Cortex of kidney (tissue), 1 donor: Measurements from ENCODE around the gene MYO5B.

Experiments
- DNase-seq: peaks from one replicate; lab custom pipeline; 2025; lab: John Stamatoyannopoulos, UW

Gene MYO5B

GRCh38 chr18:49884959-49885358 is 310.0 kb downstream of the MYO5B start:
- DNase-seq: no peak

- no peak for DNase-seq
These were observed 310.5 kb downstream of the MYO5B start for GRCh38 chr18:49884465-49884864.

DNA sequence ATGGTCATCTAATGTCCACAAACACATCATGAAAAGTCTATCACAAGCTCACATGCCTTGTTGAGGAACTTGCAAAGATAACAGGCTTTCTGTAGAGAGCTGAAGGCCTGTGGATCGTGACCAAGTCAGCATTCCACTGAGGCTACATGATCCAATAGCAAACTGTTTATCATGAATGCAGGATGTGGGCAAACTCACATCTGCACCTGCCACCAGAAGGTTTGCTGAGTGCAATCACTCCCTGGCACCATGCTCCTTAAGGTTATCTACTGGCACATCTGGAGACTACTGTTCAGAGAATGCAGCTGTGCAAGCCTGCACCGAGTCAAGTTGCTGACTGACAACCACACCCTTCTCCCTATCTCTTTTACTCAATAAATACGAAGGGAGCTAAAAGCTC is 314.3 kb downstream of the MYO5B start:
- DNase-seq: no peak

- DNase-seq: no peak
These were observed 315.7 kb downstream of the MYO5B start for GRCh38 chr18:49879271-49879580.

DNA sequence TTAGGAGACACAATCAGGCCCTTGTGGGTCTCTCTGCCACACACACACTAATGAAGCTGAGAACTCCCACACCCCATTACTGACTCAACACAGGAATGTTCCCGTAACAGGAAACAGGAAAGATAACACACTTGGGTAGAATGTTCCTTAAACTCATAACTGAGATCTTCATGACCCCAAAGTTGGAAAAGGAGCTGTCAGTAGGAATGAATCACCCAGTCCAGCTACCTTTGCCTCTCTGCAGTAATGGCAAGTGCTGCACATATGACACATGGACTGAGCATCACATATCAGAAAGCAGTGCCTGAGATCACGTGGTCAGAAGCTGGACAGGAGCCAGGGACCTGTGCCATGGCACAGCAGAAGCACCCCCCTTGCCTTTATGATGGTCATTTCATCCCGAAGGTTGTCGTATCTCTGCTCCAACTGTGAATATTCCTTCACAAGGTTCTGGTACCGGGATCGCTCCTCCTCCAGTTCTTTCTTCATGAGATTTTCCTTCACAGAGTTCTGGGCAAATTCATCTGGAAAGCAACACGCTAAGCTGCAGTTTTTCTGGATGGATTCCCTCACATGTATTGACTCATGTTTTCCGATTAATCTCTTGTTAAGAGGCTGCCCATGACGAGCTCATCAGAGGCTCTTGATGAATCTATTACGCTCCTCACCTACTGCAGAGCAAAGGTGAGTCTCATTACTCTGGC is 316.2 kb downstream of the MYO5B start:
- DNase-seq: no peak

DNA sequence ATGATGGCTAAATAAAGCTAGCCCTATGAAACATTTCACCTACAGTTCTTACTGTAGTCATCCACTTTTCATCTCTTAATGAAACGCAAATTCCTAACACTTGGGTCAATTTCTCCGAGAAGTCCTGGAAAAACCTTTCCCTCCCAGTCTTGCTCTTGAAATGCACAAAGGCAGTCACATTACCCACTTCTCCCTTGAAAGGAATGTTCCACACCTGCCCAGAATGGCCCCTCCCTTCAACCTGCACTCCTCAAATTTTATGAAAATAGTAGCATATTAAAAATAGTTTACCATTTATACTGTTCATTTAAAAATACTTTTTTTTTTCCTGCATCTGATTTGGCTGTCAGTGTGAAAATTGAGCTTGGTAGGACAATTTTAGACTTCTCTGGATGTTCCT is 316.9 kb downstream of the MYO5B start:
- DNase-seq: no peak

DNA sequence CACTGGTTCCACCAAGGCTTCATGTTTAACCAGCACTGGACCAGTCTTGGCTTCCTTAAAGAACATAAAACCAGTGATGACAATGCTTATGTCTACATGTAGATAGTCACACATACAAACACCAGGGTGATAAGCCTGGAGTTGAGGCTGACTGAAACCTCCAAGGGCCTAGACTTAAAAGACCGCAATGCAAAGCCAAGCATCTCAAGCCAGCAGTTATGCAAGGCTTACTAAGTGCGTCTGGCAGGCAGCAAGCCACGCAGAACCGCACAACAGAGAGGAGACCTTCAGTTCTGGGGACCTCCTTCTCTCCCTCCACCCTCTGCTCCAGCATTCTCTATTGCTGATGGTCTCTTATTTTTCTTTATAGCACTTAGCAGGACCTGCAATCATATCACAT is 318.4 kb downstream of the MYO5B start:
- no peak for DNase-seq

DNA sequence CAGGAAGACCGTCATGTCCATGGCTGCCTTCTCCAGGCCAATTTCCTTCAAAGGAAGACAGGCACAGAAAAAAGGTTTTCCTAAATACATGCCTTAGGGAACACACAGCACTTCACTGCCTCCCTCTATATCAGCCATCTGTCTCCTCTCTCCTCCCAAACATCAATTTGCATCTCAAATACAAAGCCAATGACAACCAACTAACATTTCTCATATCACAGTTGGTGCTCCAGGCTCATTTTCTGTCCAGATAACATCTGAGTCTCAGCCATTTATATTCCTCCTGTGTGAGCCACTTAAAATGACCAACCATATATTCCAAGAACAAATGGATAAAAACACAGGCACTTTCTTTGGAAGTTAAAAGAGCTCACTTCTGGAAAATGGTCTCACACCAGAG is 319.2 kb downstream of the MYO5B start:
- no peak for DNase-seq

- no peak for DNase-seq
These were observed 319.8 kb downstream of the MYO5B start for GRCh38 chr18:49875155-49875554.

DNA sequence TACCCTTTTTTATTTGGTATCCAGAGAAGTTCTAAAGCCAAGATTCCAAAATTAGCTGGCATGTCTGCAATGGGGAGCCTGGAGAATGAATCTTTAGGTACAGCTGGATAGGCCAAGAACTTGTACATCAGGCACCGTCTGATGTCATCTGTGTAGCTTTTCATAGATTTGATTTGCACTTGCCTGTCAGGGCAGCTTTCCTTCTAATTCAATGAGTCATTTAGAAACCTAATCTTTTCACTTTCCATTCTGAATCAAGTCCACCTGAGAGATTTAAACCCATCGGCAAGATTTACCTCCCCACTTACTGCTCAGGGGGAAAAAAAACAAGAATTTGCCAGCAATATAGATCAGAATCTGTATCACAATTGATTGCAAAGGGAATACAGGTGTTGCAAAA is 320.7 kb downstream of the MYO5B start:
- no peak for DNase-seq

GRCh38 chr18:49869354-49869753 is 325.6 kb downstream of the MYO5B start:
- DNase-seq: no peak

DNA sequence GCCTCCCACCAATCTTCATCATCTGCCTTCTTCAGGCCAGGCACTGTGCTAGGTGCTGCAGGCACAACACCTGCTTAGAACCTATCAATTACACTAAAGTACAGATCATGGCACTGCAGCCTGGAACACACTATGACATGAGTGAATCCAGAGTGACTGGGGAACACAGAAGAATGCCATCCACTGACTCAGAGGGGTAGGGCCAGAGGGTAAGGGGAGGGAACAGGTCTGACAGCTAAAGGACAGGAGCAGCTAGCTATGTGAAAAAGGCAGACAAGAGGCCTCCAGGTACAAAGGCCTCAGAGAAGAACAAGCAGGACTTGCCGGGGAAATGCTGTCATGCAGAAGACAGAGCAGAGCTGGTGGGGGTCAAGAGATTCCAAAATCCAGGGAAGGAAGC is 328.3 kb downstream of the MYO5B start:
- no peak for DNase-seq

GRCh38 chr18:49865401-49865800 is 329.5 kb downstream of the MYO5B start:
- DNase-seq: no peak

GRCh38 chr18:49863769-49864621 is 331.0 kb downstream of the MYO5B start:
- no peak for DNase-seq

GRCh38 chr18:49862656-49863385 is 332.1 kb downstream of the MYO5B start:
- DNase-seq: no peak

GRCh38 chr18:49861659-49862058 is 333.3 kb downstream of the MYO5B start:
- no peak for DNase-seq

DNA sequence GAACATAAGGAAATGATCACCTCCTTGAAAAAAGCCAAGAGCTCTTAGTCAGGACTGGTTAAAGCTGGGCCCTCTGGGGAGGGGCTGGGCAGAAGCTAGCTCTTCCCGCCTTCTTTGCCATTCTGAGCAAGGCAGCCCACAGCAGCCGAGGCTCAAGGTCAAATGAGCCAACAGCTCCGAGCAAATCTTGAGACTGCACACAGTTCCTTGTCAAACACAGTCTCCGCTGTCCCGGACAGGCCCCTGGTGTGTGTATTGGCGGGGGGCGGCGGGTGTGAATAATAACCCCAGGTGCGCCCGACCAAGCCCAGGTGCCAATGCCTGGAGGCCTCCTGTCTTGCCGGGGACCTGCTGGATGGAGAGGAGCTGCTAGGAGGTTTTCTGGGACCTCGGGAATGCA is 335.2 kb downstream of the MYO5B start:
- no peak for DNase-seq

- DNase-seq: no peak
These were observed 336.0 kb downstream of the MYO5B start for GRCh38 chr18:49859021-49859359.

DNA sequence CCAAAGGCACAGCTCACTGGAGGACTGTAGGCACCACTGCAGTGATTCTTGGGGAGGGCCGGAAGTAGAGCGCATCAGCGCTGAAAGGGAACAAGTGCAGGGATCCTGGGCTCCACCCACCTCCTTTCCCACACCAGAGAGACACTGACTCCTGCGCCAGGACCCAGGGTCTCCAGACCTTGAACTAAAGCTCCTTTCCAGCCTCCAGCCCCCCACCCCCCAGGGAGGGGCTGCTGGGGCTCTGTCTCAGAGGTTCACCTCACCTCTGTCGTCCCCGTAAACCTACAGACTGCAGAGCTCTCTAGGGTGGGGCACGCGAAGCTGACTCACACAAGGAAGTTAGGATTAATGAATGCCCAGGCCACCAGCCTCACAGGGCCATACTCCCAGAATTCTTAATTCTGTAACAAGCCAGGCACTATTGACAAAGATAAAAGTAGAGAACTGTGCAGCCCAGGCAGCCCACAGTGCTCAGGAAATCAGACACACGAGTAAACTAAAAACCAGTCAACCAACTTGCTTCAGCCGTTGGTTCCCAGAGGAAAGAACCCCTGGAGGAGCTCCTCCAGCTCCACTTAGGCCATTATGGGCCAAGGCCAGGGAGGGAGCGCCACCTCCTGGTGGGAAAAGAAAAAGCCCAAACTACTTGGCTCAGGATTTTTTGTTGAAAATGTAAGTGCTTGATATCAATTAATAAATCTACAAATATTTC is 336.5 kb downstream of the MYO5B start:
- no peak for DNase-seq

- no peak for DNase-seq
These were observed 337.2 kb downstream of the MYO5B start for GRCh38 chr18:49857708-49858107.

GRCh38 chr18:49856496-49856895 is 338.5 kb downstream of the MYO5B start:
- no peak for DNase-seq

DNA sequence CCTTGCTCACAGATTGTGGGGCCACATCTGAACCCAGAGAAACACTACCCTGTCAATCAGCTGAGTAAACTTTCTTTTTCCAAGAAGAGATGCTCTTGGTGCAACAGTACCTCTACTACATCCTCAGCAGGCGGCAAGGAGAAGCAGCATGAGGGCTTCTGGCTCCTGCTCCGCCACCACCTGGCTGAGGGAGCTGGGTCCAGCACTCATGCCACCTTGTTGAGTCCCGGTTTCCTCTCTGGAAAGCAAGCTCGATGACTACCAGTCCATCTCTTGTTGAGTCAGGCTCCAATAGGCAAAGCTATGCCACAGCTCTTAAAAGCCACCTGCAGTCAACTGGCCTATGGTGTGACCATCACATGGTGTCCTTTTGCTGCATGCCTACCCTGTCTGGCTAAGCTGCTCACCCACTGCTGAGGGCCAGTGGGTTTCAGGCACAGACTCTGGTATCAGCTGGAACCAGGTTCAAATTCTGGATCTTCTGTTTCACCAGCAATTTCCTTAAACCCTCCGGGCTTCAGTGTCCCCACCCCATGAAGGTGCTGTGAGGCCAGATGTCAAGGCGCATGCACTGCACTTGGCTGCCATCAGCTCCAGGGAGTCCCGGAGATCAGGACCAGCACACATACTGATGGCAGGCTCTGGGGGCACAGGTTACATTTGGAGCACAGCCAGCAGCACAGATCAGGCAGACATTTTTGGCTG is 339.1 kb downstream of the MYO5B start:
- no peak for DNase-seq
